H1 (cell line): ENCODE data around the gene CELSR1. TPM values are rescaled to one million over a fixed set of nuclear protein-coding genes. Genes with fewer than 3 reads are reported as not detected.
A peak's percentile ranks its signal among the peaks of the same experiment; 100 is the strongest.

Source experiments
- CTCF ChIA-PET: fragments of 300-600 bp; sonication (Branson Sonifier 250); formaldehyde crosslinking; loops from one replicate; lab custom pipeline; 2021; ENCODE audit not compliant: partially characterized antibody; lab: Charles Lee
- POLR2A ChIA-PET: fragments of 300-600 bp; sonication (Branson Sonifier 250); formaldehyde crosslinking; loops from one replicate; lab custom pipeline; 2021; ENCODE audit warnings: inconsistent platforms; ENCODE audit not compliant: partially characterized antibody; lab: Charles Lee
- DNase-seq, 2 experiments: peaks; one replicate each; pipeline versions ENCODE4 v3.0.0 to v3.0.0-alpha.2; 2010 to 2022; ENCODE audit warnings: low spot score in 2 of 2, low read depth in 1 of 2, mixed read lengths in 1 of 2
- FAIRE-seq: peaks from 2 replicates; lab custom pipeline; 2011; peaks lifted over from hg19 to GRCh38; lab: Jason Lieb, UNC
- H2AFZ ChIP-seq: 2 replicates; pipeline ENCODE4 v1.8.1; 2012; ENCODE audit warnings: low read length, inconsistent platforms
- H2AK5ac ChIP-seq: 2 replicates; pipeline ENCODE4 v1.6.1; 2013; ENCODE audit warnings: low read depth, low read length
- H2BK120ac ChIP-seq: replicated peaks from 2 replicates; pipeline ENCODE3; 2013; ENCODE audit warnings: low read depth, low read length, inconsistent platforms
- H2BK12ac ChIP-seq: 2 replicates; pipeline ENCODE4 v1.6.1; 2013; ENCODE audit warnings: low read depth, low read length
- H2BK15ac ChIP-seq: 2 replicates; pipeline ENCODE4 v1.6.1; 2013; ENCODE audit warnings: low read length
- H2BK20ac ChIP-seq: 2 replicates; pipeline ENCODE4 v1.6.1; 2013; ENCODE audit warnings: low read length
- H2BK5ac ChIP-seq: 2 replicates; pipeline ENCODE4 v1.6.1; 2013; ENCODE audit warnings: low read depth, low read length
- H3K14ac ChIP-seq: 2 replicates; pipeline ENCODE4 v1.6.1; 2013; ENCODE audit warnings: inconsistent platforms; ENCODE audit not compliant: insufficient read length
- H3K18ac ChIP-seq: 2 replicates; pipeline ENCODE4 v1.6.1; 2013; ENCODE audit warnings: low read length; ENCODE audit errors: extremely low read depth
- H3K23ac ChIP-seq: 2 replicates; pipeline ENCODE4 v1.6.1; 2013; ENCODE audit warnings: inconsistent platforms; ENCODE audit not compliant: insufficient read length
- H3K23me2 ChIP-seq: 2 replicates; pipeline ENCODE4 v1.6.1; 2013; ENCODE audit warnings: low read depth, low read length
- H3K27ac ChIP-seq: 2 replicates; pipeline ENCODE4 v1.6.1; 2011; ENCODE audit warnings: low read depth, low read length, inconsistent platforms
- H3K27me3 ChIP-seq, 4 experiments: replicated peaks in 1 of 4; 1 replicate in 1 of 4; 2 replicates in 3 of 4; pipeline versions ENCODE4 v1.6.1 to v1.8.1; 2011 to 2013; ENCODE audit warnings: low read length in 3 of 4, mild to moderate bottlenecking in 3 of 4, inconsistent platforms in 2 of 4, mixed read lengths in 2 of 4, moderate library complexity in 1 of 4; ENCODE audit not compliant: control insufficient read depth in 3 of 4, insufficient read depth in 3 of 4; ENCODE audit errors: extremely low read depth in 1 of 4
- H3K36me3 ChIP-seq, 4 experiments: 2 replicates each; pipeline versions ENCODE4 v1.6.1 to v1.8.1; 2011 to 2013; ENCODE audit warnings: mild to moderate bottlenecking in 4 of 4, low read length in 3 of 4, moderate library complexity in 2 of 4, control low read depth in 1 of 4, inconsistent platforms in 1 of 4; ENCODE audit not compliant: insufficient read depth in 4 of 4, control insufficient read depth in 2 of 4
- H3K4ac ChIP-seq: replicated peaks from 2 replicates; pipeline ENCODE3; 2013; ENCODE audit warnings: low read length, low read depth, mixed read lengths, inconsistent platforms; ENCODE audit not compliant: insufficient read length
- H3K4me1 ChIP-seq, 4 experiments: replicated peaks in 1 of 4; 1 replicate in 1 of 4; 2 replicates in 3 of 4; pipeline versions ENCODE4 v1.6.1 to v1.8.1; 2011 to 2013; ENCODE audit warnings: low read length in 3 of 4, inconsistent platforms in 2 of 4, mixed read lengths in 1 of 4; ENCODE audit not compliant: insufficient read depth in 4 of 4, control insufficient read depth in 3 of 4
- H3K4me2 ChIP-seq, 2 experiments: 2 replicates each; pipeline versions ENCODE4 v1.6.1 to v1.8.1; 2011 to 2013; ENCODE audit warnings: low read depth in 2 of 2, low read length in 2 of 2, control low read depth in 1 of 2, inconsistent platforms in 1 of 2, mild to moderate bottlenecking in 1 of 2; ENCODE audit not compliant: insufficient read depth in 1 of 2
- H3K4me3 ChIP-seq, 4 experiments: fragments of 200-600, 300-600 bp in 1 of 4; sonication (generic), shearing (Covaris generic), sonication (Bioruptor Twin) in 1 of 4; 2 replicates each; pipeline versions ENCODE4 v1.5.1 to v1.8.1; 2011 to 2016; ENCODE audit warnings: low read length in 4 of 4, low read depth in 3 of 4, control low read depth in 2 of 4, inconsistent platforms in 2 of 4, mild to moderate bottlenecking in 2 of 4, mixed read lengths in 1 of 4, moderate library complexity in 1 of 4; ENCODE audit not compliant: insufficient read depth in 2 of 4; ENCODE audit errors: extremely low read depth in 1 of 4
- H3K56ac ChIP-seq: replicated peaks from 2 replicates; pipeline ENCODE3; 2013; ENCODE audit warnings: low read depth, mild to moderate bottlenecking, mixed read lengths, low read length, inconsistent platforms; ENCODE audit not compliant: insufficient read length
- H3K79me1 ChIP-seq: 2 replicates; pipeline ENCODE4 v1.6.1; 2013; ENCODE audit warnings: low read depth, low read length, control low read depth
- H3K79me2 ChIP-seq, 2 experiments: 2 replicates each; pipeline versions ENCODE4 v1.6.1 to v1.8.1; 2012 to 2013; ENCODE audit warnings: low read length in 2 of 2, mild to moderate bottlenecking in 2 of 2, inconsistent platforms in 1 of 2; ENCODE audit not compliant: insufficient read depth in 2 of 2, control insufficient read depth in 1 of 2
- H3K9ac ChIP-seq, 4 experiments: replicated peaks in 1 of 4; 1 replicate in 1 of 4; 2 replicates in 3 of 4; pipeline versions ENCODE4 v1.6.1 to v1.8.1; 2011 to 2013; ENCODE audit warnings: low read depth in 3 of 4, low read length in 3 of 4, control low read depth in 2 of 4, mild to moderate bottlenecking in 2 of 4, moderate library complexity in 2 of 4, inconsistent platforms in 1 of 4; ENCODE audit errors: extremely low read depth in 1 of 4
- H3K9me3 ChIP-seq, 2 experiments: 2 replicates each; pipeline versions ENCODE4 v1.6.1 to v1.8.1; 2012 to 2013; ENCODE audit warnings: mild to moderate bottlenecking in 2 of 2, moderate library complexity in 2 of 2, control low read depth in 1 of 2, inconsistent platforms in 1 of 2, low read depth in 1 of 2, low read length in 1 of 2, mixed read lengths in 1 of 2; ENCODE audit not compliant: insufficient read depth in 2 of 2
- H4K20me1 ChIP-seq, 2 experiments: replicated peaks in 1 of 2; 2 replicates each; pipeline versions ENCODE3 to v1.8.1; 2011 to 2013; ENCODE audit warnings: inconsistent platforms in 2 of 2, low read length in 2 of 2, mild to moderate bottlenecking in 1 of 2; ENCODE audit not compliant: insufficient read depth in 2 of 2, control insufficient read depth in 1 of 2
- H4K5ac ChIP-seq: 2 replicates; pipeline ENCODE4 v1.6.1; 2013; ENCODE audit warnings: low read length, low read depth, mixed read lengths, inconsistent platforms; ENCODE audit not compliant: insufficient read length
- H4K8ac ChIP-seq: 2 replicates; pipeline ENCODE4 v1.8.0; 2013; ENCODE audit warnings: mild to moderate bottlenecking, moderate library complexity, low read length, inconsistent platforms; ENCODE audit not compliant: insufficient read depth; ENCODE audit errors: extremely low read depth
- H4K91ac ChIP-seq: replicated peaks from 2 replicates; pipeline ENCODE3; 2013; ENCODE audit warnings: low read length, mixed read lengths, inconsistent platforms; ENCODE audit not compliant: insufficient read length
- GABPA ChIP-seq: IDR thresholded peaks from 2 replicates; pipeline ENCODE4 v1.6.1; 2011; ENCODE audit warnings: mild to moderate bottlenecking, low read length, moderate library complexity, borderline replicate concordance; ENCODE audit not compliant: insufficient read depth
- JUN ChIP-seq: IDR thresholded peaks from 2 replicates; pipeline ENCODE4 v1.6.1; 2011; ENCODE audit warnings: low read depth, mild to moderate bottlenecking, improper control_type of control experiment, low read length
- RBBP5 ChIP-seq: IDR thresholded peaks from 2 replicates; pipeline ENCODE4 v1.7.1; 2012; ENCODE audit warnings: low read depth, mild to moderate bottlenecking, inconsistent platforms, low read length, moderate library complexity, borderline replicate concordance
- RXRA ChIP-seq: IDR thresholded peaks from 2 replicates; pipeline ENCODE4 v1.6.1; 2011; ENCODE audit warnings: low read depth, mild to moderate bottlenecking, low read length, moderate library complexity; ENCODE audit not compliant: insufficient read depth
- SIX5 ChIP-seq: IDR thresholded peaks from 2 replicates; pipeline ENCODE4 v1.6.1; 2011; ENCODE audit warnings: mild to moderate bottlenecking, low read depth, low read length
- TBP ChIP-seq: IDR thresholded peaks from 2 replicates; pipeline ENCODE4 v1.6.1; 2011; ENCODE audit warnings: low read depth, low read length, improper control_type of control experiment
- YY1 ChIP-seq: IDR thresholded peaks from 2 replicates; pipeline ENCODE4 v1.6.1; 2011; ENCODE audit warnings: low read depth, mild to moderate bottlenecking, low read length
- WGBS, 2 experiments: shearing (Covaris generic) in 1 of 2; methylation state at CpG; one replicate each; pipeline versions ENCODE4 v1.1.6 to v1.1.7; 2013 to 2015; ENCODE audit warnings: low lambda C conversion rate in 2 of 2, mixed read lengths in 2 of 2, inconsistent platforms in 1 of 2, low coverage in 1 of 2, missing lambda C conversion rate in 1 of 2; ENCODE audit not compliant: insufficient replicate concordance in 2 of 2, insufficient coverage in 1 of 2, insufficient read length in 1 of 2; ENCODE audit errors: extremely low coverage in 1 of 2, missing lambda C conversion rate in 1 of 2; 5-methylcytosine and 5-hydroxymethylcytosine counted together
- polyA plus RNA-seq, 7 experiments: library from polyadenylated mRNA; depleted of rRNA in 3 of 7; stranded (reverse) in 5 of 7; unstranded in 2 of 7; fragments of >200 nt in 5 of 7; fragments of 200-250 nt in 2 of 7; gene quantifications; 1 replicate in 5 of 7; 2 replicates in 1 of 7; 4 replicates in 1 of 7; pipeline versions ENCODE4 v1.2.1 to v1.2.3, GENCODE V29; 2011 to 2013; ENCODE audit warnings: missing spikeins in 2 of 7, mixed read lengths in 2 of 7
- total RNA-seq: library from RNA; stranded (reverse); fragmentation: NEBNext Ultra II Directional; extraction: Animal tissue kit (Norgen Biotek cat#: 25700); gene quantifications from 2 replicates; pipeline ENCODE4 v1.2.1, GENCODE V29; 2021
- TF ChIP-seq, protein P1 (sequence below): IDR thresholded peaks from 2 replicates; pipeline ENCODE4 v1.6.1; 2012; ENCODE audit warnings: inconsistent platforms
- TF ChIP-seq, protein P2 (sequence below): IDR thresholded peaks from 2 replicates; pipeline ENCODE4 v1.6.1; 2012; ENCODE audit warnings: low read length, inconsistent platforms

The CELSR1 gene
- total and polyA plus RNA-seq, 2 of the 8 experiments (the other 6 are each of a cell fraction or from before 2014, with no cell fraction given): 9.0 to 12.4 TPM

DNA sequence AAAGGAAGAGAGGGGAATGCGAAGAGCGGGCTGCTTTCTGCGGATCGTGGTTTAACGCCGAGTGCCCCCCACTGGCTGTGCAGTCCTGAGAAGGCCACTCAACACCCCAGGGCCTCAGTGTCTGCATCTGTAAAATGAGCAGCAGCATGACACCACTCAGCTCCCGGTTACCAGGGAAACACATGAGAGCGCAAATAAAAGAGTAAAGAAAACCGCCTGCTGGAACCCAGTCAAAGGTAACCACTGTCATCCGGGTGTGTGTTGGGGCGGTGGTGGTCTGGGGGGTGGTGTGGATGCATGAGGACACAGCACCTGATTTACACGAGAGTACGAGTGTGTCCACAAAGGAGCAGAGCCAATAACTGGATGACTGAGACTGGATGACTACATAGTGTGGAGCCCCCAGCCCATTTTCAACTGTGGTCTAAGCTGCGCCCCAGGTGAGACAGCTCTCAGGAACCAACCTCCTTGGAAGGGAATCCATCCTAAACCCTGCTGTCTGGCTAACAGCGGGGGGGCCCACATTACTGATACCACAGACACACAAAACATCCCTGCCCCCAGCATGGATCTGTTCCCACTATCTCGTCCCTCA lies 5.7 kb downstream of the CELSR1 start:
- H2BK12ac ChIP-seq: no peak overlapping the region
- 0 out of 2 replicates have a peak overlapping the region, but pooled peaks have one; percentile 64 for H4K8ac ChIP-seq
- 85% methylated on average over 16 of the region's 16 CpGs; no CpG with 5 or more reads in 1 of the 2 experiments for WGBS, 2 experiments
- H3K4me1 ChIP-seq: peaks cover 0 to 8% (median 4%) of the 10 kb centered on the region in 4 experiments; a peak in 3 of 7 replicates
- no peak overlapping the region for H2BK5ac ChIP-seq
- no peak overlapping the region for H2BK120ac ChIP-seq
- H3K27me3 ChIP-seq: peaks cover 12 to 21% (median 18%) of the 10 kb centered on the region in 4 experiments
- no peak overlapping the region for H4K91ac ChIP-seq
- H2BK20ac ChIP-seq: no peak overlapping the region
- FAIRE-seq (no peak), DNase-seq (no peak)
- no peak overlapping the region for H3K18ac ChIP-seq
- H3K9ac ChIP-seq: no peak overlapping the region
- H3K14ac ChIP-seq: no peak overlapping the region
- peaks cover 3% of the 10 kb centered on the region; the same call in 1 of the 2 replicates for H3K23me2 ChIP-seq
- ChIA-PET POLR2A (interaction anchor here (1.4 kb wide), 1 partner anchor 29 kb away, joined by 3 read pairs; no protein-coding TSS in a partner anchor), CTCF (interaction anchor here (1.0 kb wide), 2 partner anchors 13 to 20 kb away, joined by 3 to 4 read pairs; no protein-coding TSS in a partner anchor)
- H3K23ac ChIP-seq: no peak overlapping the region
- H3K79me2 ChIP-seq: peaks cover 0 to 2% of the 10 kb centered on the region in 2 experiments; a peak in 1 of 4 replicates
- H2BK15ac ChIP-seq: no peak overlapping the region
- H2AFZ ChIP-seq: no peak overlapping the region
- H3K36me3 ChIP-seq: peaks cover 0 to 21% (median 6%) of the 10 kb centered on the region in 4 experiments; a peak in 5 of 8 replicates
- H3K4me3 ChIP-seq: no peak overlapping the region
- H3K4ac ChIP-seq: no peak overlapping the region
- no peak overlapping the region for H4K5ac ChIP-seq
- H3K79me1 ChIP-seq: peaks cover 6% of the 10 kb centered on the region
- H3K56ac ChIP-seq: no peak overlapping the region
- no peak overlapping the region for H3K4me2 ChIP-seq
- H3K9me3 ChIP-seq: peaks cover 0 to 9% of the 10 kb centered on the region in 2 experiments; a peak in 1 of 4 replicates
- no peak overlapping the region for H3K27ac ChIP-seq
- H2AK5ac ChIP-seq: no peak overlapping the region
- H4K20me1 ChIP-seq: peaks cover 15 to 35% of the 10 kb centered on the region in 2 experiments
- TF ChIP-seq TBP (no peak), JUN (no peak), YY1 (no peak), RXRA (no peak), RBBP5 (no peak), SIX5 (no peak), GABPA (no peak)
- TF ChIP-seq, protein P1, sequence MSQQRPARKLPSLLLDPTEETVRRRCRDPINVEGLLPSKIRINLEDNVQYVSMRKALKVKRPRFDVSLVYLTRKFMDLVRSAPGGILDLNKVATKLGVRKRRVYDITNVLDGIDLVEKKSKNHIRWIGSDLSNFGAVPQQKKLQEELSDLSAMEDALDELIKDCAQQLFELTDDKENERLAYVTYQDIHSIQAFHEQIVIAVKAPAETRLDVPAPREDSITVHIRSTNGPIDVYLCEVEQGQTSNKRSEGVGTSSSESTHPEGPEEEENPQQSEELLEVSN: no peak
- TF ChIP-seq, protein P2, sequence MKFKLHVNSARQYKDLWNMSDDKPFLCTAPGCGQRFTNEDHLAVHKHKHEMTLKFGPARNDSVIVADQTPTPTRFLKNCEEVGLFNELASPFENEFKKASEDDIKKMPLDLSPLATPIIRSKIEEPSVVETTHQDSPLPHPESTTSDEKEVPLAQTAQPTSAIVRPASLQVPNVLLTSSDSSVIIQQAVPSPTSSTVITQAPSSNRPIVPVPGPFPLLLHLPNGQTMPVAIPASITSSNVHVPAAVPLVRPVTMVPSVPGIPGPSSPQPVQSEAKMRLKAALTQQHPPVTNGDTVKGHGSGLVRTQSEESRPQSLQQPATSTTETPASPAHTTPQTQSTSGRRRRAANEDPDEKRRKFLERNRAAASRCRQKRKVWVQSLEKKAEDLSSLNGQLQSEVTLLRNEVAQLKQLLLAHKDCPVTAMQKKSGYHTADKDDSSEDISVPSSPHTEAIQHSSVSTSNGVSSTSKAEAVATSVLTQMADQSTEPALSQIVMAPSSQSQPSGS: no peak
